Epidermal melanocyte (primary cell): ENCODE results near the gene ACTL10.

Source experiments
- DNase-seq: peaks from one replicate; pipeline ENCODE4 v3.0.0; 2011; ENCODE audit warnings: low spot score; ENCODE audit not compliant: insufficient read length

ACTL10 gene

DNA sequence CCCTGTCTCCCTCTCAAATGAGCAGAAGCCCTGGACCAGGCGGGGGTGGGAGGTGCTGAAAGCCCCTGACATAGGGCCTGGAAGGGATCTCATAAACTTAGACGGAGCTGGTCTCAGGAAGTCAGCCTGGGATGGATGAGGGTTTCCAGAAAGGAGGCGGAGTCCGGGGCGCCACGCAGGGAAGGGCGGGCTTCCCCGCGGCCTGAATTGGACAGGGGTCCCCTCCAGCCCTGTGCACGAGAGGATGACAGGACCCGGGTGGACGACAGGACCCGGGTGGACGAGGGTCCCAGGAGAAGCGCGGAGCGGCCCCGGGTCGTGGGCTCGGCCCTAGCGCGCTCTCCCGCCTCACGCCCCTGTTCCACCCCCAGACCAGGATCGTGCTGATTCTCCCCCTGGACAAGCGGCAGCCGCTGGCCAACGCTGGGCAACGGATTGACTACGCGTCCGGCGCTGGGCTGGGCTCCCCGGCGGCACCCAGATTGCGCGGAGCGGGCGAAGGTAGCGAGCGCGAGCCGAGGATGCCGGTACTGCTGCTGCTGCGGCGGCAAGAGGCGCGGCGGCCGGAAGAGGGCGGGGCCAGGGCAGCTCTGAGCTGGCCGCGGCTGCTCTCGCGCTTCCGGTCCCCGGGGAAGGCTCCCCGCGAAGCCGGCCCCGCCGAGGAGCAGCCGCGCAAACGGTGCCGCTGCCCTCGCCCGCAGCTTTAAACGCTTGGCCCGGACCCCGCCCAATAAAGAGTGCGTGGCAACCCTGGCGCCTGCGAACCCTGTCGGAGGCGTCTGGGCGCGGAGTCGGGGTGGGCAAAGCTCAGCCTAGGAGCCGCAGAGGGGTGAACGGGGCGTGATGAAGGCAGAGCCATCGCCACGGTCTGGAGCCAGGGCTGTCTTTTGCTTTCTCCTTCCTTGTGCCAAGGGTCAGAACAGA, 3.3 kb upstream of the ACTL10 start:
- DNase-seq = peak; percentile 71

DNA sequence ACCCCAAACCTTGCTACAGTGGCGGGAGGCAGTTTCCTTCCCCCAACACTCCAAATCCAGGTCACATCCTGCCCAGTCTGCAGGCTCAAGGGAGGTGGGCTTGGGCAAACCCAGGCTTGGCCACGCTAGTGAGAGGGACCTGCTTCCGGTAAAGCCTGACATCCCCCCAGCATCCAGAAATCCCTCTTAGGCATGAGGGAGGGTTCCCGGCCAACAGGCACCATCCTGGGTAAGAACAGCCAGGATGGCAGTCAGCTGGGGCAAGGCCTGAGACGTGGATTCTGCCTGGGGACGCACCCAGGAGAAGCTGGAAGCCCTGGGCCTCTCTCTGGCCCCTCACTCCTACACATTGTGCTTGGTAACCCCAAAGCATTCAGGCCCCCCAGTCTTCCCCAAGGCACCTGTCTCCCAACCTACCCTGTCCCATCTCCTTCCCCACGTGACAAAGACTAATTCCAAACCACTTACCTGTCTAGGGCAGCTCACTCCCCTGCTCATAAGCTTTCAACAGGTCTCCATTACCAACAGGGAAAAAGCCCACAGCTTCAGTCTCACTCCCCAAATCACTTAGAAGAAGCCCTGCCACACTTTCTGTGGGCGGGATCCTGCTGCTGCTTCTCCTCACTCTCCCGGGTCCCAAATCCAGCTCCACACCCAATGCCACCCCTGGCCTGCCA, 2.5 kb upstream of the ACTL10 start:
- no peak for DNase-seq

DNA sequence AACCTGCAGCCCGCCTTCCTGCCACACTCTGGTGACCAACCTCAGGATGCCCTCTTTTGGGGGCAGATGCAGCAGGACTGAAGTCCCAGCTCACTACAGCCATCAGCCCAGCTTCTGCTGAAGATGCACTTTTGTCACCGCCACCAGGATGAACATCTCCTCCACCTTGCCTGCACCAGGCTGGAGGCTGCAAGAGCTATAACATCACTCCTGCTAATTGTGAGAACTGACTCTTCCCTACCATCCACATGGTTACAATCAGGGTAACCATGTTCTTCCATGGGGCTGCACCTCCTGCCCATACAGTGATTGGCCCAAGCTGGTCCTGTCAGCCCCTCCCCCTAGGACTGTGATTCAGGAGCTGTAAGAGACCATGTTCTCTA, 2.0 kb upstream of the ACTL10 start:
- no peak for DNase-seq

DNA sequence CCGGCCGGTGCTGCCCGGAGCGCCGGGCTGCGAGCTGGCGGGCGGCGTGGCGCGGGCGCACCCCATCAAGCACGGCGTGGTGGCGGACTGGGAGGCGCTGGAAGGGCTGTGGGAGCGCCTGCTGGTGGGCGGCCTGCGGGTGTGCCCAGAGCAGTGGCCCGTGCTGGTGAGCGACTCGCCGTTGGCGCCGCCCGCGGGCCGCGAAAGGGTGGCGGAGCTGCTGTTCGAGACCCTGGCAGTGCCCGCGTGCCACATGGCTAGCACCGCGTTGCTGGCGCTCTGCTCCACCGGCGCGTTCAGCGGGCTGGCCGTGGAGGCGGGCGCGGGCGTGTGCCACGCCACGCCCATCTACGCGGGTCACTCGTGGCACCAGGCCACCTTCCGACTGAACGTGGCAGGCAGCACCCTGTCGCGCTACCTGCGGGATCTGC, 517 bp downstream of the ACTL10 start:
- DNase-seq = no peak

DNA sequence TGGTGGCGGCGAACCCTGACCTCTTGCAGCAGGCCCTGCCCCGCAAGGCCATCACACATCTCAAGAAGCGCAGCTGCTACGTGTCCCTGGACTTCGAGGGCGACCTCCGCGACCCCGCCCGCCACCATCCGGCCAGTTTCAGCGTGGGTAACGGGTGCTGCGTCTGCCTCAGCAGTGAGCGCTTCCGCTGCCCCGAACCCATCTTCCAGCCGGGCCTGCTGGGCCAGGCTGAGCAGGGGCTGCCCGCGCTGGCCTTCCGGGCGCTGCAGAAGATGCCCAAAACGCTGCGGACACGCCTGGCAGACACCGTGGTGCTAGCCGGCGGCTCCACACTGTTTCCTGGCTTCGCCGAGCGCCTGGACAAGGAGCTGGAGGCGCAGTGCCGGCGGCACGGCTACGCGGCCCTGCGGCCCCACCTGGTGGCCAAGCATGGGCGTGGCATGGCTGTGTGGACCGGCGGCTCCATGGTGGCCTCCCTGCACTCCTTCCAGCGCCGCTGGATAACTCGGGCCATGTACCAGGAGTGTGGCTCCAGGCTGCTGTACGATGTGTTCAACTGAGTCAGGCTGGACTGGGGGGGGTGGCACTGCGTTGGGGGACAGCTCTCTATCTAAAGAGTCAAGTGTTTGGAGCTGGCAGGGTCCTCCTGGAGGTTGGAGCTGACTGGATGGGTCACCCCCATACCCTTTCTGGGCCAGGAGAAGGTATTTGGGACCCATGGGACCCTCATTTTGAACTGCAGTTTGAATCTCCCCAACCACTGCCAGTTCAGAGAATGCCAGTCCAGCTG, 1.1 kb downstream of the ACTL10 start:
- peak; percentile 81 for DNase-seq

DNA sequence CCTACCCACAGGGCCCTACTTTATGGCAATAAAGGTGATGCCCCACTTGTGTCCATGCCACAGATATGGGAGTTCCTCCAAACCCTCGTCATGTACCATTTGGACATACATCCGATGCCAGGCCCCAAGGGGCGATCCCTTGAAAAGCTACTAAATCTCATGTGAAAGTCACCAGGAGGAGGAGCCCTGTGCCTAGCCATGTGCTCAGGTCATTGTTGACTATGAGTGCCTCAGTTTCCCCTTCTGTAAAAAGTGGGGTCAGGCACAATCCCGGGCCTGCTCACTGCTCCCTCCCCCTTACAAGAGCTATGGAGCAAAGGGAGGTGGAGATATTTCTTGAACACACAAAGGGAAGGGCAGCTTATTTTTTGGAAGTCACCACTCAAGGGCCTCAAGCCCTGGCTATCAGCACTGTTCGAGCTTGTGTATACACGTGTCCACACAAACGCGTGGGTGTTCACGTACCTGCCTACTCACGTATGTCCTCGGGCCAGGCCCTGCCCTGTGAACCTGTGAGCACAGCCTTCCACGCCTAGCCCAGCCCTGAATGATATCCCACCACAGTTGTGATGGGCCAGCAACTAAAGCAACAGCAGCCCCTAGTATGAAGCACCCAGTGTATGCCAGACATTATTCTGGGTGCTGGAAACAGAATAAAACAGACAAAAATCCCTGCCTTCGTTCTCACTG, 1.9 kb downstream of the ACTL10 start:
- DNase-seq = no peak

DNA sequence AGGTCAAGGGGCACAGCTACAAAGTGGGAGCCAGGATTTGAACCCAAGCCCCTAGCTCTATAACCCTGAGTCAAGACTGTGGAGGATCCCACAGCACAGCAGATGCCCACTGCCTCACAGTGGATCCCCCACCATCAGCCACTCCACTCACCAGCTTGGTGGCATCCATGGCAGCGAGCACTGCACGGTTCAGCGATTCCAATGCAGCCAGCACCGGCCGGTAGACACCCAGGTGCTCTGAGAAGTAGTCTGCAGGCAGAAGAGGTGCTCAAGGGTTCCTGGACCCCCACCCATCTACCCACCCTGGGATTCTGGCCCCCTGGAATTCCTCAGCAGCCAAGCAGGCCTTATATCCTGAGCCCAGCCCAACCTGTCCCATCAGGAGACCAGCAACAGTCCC, 2.5 kb downstream of the ACTL10 start:
- DNase-seq = no peak

DNA sequence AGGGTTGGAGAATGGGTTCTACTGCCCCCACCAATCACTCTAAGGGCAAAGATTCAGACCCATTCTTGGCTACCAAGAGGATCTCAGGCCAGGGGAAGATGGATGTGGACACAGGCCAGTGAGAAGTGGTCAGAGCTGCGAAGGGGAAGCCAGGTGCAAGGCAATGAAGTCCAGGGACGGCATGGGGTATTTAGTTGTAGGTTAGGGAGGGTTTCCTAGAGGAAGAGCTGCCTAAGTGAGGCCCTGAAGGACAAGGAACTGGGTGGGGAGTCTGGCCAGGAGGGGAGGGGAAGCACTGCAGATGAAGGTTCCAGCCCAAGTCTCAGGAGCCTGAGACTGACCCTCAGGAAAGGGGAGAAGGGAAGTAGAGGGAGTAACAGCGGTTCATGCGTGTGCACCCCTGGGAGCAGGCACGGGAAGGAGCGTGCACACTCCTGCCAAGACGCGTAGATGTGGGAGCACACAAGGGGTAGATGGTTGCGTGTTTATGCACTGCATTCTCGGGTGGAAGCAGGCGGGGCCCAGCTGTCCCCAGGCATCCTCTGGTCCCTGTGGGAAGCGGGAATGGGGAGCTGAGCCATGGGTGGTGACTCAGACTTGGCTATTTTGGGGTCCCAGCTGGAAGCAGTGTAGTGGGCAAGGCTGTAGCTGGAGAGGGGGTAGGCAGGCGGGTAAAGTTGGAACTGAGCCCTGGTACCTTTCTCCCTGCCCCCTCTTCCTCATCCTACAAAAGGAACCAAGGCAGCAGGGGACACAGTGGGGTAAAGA, 3.3 kb downstream of the ACTL10 start:
- DNase-seq = no peak

DNA sequence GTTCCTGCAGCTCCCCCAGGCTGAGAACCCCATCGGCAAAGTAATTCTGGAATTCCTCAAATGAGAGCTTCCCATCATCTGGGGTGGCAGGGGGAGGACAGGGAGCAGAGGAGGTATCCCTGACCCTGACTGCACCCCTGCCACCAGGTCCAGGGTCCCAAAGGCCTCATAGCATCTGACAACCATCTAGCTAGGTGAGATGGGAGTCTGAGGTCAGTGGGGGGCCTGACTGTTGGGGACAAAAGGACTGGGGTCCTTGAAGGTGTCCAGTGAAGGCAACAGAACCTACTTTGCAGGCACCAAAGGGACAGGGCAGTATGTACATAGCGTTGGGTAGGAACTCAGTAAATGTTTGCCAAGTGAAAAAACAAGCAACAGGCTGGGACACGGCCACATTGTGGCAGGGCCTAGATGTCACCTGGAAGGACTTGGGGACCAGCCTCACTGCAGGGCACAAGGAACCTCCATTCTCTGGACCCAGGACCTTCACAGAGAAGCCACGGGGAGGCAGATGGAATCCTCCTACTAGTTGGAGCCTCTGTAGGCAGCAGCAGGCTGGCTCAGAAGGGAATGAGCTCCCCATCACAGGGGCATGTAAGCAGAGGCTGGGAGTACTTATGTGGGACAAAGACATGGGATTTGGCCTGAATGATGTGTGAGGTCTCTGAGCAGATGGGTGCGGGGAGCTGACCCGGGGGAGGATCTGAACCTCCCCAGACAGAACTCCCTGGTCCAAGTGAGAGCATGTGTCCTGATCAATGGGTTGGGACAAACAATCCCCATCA, 4.2 kb downstream of the ACTL10 start:
- no peak for DNase-seq

DNA sequence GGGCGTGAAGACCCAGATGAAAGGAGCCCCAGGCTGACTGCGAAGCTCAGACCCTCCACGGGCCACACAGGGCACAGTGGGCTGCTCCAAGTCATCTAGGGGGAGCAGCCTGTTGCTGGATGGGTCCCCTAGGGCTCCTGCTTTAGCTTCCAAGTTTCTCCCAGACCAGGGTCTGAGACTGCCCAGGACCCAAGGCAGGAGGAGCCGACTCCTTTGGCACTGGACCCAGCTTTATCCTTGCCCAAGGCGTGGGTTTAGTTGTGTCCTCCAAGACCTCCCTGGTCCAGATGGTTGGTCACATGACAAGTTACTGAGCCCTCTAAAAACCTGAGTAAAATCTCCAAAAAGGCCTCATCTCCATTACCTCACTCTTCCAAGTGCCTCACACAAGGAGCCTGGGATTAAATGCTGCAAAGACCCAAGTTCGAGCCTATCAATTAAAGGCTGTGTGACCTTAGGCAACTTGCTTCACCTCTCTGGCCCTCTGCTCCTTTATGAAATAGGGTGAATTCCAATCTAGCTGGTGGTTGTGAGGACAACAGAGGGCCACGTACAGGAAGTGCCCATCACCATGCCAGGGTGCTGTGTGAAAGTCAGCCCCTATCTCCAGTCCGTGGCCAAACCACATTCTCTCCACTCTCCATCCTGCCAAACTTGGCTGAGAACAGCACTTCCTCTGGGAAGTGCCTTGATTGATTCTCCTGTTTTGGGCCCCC, 5.0 kb downstream of the ACTL10 start:
- DNase-seq = no peak

DNA sequence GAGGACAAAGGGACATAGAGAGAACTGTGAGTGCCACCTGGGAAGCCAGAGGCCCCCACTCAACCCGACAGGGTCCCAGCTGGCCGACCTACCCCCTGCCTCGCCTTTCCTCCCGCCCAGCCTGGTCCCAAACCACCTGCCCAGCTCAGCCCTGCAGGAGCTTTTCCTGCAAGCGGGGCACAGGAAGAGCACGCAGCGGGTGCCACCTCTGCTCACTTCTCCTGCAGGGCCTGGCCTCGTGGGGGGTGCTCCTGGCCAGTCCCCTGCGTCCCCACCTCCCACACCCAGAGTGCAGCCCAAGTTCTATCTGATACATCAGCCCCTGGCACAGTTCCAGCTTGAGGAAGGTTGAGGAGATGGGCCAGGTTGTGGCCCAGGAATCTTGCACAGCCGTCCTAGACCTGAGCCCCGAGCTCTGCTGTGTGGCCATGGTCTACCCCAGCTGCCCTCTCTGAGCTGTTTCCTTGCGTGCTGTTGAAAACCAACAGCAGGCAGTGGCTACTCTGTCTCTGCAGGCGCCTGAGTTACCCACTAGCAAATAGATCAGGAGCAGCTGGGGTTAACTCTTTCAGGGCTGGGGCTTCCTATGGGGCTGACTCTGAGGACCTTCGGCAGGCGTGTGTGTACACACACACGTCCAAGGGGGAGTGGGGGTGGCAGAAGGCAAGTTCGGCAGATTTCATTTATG, 5.8 kb downstream of the ACTL10 start:
- DNase-seq = no peak

DNA sequence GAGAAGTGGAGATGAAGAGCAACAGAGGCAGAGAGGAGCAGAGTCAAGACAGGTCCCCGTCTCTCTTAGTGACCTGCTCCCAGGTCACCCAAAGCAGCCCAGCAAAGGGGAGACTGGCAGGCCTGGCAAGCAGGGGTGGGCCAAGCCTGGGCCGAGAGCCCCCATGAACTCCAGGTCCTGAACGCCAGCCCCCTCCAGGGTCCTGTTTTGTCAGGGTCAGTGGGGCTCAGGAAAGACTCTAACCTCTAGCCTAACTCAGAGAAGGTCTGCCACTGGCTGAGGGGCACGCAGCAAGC, 6.3 kb downstream of the ACTL10 start:
- no peak for DNase-seq

DNA sequence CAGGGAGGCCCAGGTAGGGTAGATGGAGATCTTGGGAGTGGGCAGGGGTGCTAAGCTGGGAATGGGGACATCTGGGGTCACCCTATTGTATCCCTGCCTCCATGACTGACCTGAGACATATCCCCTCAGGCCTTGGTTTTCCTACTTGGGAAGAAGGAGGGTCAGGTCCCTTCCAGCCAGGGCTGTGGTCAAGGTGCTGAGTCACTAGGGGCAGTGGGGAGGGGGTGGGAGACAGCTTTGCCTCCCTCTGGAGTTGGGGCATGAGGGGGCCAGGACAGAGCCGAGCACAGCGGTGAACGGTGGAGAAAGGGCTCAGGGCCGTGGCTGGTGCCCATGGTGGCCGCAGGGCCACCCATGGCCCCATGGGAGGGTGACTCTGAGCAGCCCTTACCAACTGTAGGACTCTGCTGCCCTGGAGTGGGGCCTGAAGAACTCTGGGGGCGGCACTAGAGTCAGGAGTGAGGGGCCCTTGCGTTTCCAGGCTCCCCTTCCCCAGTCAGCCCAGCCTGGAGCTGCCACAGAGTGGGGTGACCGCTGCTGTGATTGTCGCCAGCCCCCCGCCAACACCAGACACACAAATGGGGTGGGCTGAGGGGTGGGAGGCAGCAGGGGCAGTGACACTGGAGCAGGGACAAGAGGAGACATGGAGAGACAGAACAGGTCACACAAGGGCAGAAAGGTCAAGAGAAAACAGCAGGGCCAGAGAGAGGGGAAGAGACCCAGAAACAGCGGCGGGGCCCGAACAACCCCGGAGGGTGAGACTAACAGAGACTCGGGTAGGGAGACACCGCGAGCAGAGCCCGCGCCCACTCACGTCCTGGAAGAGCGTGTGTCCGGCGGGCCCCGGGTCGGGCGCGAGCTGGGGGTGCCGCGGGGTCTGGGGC, 6.9 kb downstream of the ACTL10 start:
- DNase-seq = no peak

DNA sequence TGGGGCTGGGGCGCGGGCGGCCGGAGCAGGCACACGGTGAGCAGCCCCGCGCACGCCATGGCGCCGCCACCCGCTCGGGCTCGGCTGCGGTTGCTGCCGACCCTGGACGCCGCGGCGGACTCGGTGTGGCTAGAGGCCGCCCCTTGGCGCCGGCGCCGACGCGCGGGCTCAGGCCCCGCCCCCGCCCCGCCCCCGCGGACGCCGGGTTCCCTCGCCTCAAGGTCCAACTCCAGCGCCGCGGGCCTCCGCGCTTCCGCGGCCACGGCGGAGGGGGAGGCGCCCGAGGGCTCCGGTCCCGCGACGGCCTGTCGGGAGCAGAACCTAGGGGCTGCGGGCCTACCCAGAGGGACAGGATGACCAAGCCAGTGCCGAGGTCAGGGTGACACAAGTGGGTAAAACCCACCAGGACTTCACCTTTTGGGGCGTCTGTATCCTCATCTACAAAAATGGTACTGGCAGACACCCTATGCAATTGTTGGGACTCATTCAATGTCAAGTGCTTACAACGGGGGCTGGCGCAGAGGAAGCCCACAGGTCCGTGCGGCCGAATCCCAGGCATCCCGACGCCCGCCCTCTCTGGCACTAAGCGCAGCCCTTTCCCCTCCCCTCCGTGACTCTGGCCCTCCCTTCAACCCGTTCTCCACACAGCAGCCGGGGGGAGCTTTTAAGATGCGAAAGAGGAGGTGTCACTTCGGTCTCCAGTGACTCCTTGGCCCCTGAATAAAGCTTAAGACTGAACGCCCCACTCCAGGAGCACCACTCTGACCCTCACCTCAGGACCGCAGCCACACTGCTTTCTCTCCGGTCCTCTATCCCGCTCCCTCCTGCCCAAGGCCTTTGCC, 7.8 kb downstream of the ACTL10 start, which contains the start of gene NECAB3:
Gene NECAB3, minus strand, starts transcription at position 135 of the 842 bp plus-strand sequence. Its CDS starts 76 bp downstream, at position 59.
- DNase-seq = peak; percentile 85

DNA sequence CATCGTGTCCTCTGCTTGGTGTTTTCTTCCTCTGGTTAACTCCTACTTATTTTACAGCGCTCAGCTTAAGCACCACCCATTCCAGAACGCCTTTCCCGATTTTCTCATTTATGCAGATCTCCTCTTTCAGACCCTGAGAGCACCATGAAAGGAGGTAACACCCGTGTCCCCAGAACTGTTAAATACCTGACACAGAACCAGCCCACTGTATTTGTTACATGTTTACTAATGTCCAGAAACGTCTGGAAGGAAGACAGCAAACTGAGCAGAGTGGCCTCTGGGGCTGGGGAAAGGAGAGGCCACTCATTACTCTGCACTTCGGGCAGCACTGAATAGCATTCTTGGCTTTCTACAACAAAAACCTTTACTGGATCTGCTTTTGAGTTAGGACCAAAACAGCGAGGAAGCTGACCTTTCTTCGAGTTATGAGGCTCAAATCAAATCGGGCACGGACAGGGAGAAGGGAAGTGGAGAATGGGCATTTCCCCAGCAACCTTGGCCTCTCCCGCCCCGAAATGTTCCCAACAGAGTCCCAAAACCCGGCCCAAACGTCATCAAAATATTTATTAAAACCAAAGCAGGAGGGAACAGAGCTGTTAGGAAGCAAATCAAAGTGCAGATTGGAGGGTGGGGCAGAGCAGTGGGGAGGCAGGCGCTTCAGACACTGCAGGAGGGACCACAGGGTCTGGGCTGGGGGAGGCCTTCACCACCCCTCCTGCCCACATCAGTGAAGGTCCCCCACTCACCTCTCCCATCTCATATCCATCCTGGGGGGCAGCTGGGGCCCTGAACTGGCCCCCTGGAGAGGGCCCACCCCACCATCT, 8.6 kb downstream of the ACTL10 start:
- no peak for DNase-seq

DNA sequence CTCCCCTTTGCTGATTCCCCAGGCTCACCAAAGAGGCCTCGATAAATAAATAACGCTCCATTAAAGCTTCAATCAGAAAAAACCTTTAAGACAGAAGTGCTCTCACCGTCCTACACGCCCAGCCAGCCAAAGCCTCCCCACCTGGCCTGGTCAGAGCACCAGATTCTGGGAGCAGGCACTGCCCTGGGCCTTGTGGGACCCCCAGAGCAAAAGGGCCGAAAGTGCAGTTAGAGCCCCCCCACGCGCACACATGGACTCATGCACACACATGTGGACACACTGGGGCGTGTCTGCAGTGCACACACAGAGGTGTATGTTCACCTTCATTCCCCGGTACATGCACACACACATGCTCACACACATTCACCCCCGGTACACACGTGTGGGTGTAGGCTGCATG, 9.4 kb downstream of the ACTL10 start:
- DNase-seq = no peak
